KG1 (cell line): ENCODE results near the gene AHCYL2.
"Not testable (repeated sequence)": the region's sequence is repeated elsewhere in the genome, so short reads cannot be mapped to it uniquely, and the experiment has no call there.

ENCODE experiments used
- DNase-seq: peaks from one replicate; lab custom pipeline; 2025; lab: John Stamatoyannopoulos, UW

AHCYL2 gene

GRCh38 chr7:129244220-129244619 lies 19.4 kb downstream of the AHCYL2 start:
- DNase-seq = no peak

- no peak for DNase-seq
These were observed 20.7 kb downstream of the AHCYL2 start for GRCh38 chr7:129245533-129245932.

GRCh38 chr7:129247087-129247486 lies 22.3 kb downstream of the AHCYL2 start:
- DNase-seq = no peak

- no peak for DNase-seq
These were observed 27.3 kb downstream of the AHCYL2 start for GRCh38 chr7:129252128-129252527.

- not testable (repeated sequence) for DNase-seq
These were observed 27.8 kb downstream of the AHCYL2 start for GRCh38 chr7:129252603-129253002.

- DNase-seq = no peak
These were observed 31.0 kb downstream of the AHCYL2 start for GRCh38 chr7:129255800-129256199.

- DNase-seq = no peak
These were observed 31.4 kb downstream of the AHCYL2 start for GRCh38 chr7:129256221-129256620.

- no peak for DNase-seq
These were observed 32.3 kb downstream of the AHCYL2 start for GRCh38 chr7:129257168-129257567.

- no peak for DNase-seq
These were observed 34.0 kb downstream of the AHCYL2 start for GRCh38 chr7:129258649-129259389.

- DNase-seq = no peak
These were observed 37.5 kb downstream of the AHCYL2 start for GRCh38 chr7:129262324-129262723.

- DNase-seq = no peak
These were observed 38.3 kb downstream of the AHCYL2 start for GRCh38 chr7:129263168-129263567.

GRCh38 chr7:129264534-129264933 lies 39.7 kb downstream of the AHCYL2 start:
- DNase-seq = no peak

GRCh38 chr7:129265328-129265727 lies 40.5 kb downstream of the AHCYL2 start:
- DNase-seq = no peak

GRCh38 chr7:129266181-129266580 lies 41.4 kb downstream of the AHCYL2 start:
- DNase-seq = no peak

- DNase-seq = no peak
These were observed 45.2 kb downstream of the AHCYL2 start for GRCh38 chr7:129270077-129270476.

GRCh38 chr7:129271500-129272355 lies 46.9 kb downstream of the AHCYL2 start:
- DNase-seq = no peak

GRCh38 chr7:129273936-129274335 lies 49.1 kb downstream of the AHCYL2 start:
- no peak for DNase-seq

GRCh38 chr7:129277629-129278028 lies 52.8 kb downstream of the AHCYL2 start:
- DNase-seq = no peak

- DNase-seq = no peak
These were observed 53.9 kb downstream of the AHCYL2 start for GRCh38 chr7:129278688-129279087.

- no peak for DNase-seq
These were observed 54.9 kb downstream of the AHCYL2 start for GRCh38 chr7:129279757-129280156.

- no peak for DNase-seq
These were observed 56.3 kb downstream of the AHCYL2 start for GRCh38 chr7:129281163-129281562.

GRCh38 chr7:129282865-129283264 lies 58.0 kb downstream of the AHCYL2 start:
- DNase-seq = no peak

- no peak for DNase-seq
These were observed 59.1 kb downstream of the AHCYL2 start for GRCh38 chr7:129283936-129284335.
